ENCODE results near the gene DNAH9.

DNA sequence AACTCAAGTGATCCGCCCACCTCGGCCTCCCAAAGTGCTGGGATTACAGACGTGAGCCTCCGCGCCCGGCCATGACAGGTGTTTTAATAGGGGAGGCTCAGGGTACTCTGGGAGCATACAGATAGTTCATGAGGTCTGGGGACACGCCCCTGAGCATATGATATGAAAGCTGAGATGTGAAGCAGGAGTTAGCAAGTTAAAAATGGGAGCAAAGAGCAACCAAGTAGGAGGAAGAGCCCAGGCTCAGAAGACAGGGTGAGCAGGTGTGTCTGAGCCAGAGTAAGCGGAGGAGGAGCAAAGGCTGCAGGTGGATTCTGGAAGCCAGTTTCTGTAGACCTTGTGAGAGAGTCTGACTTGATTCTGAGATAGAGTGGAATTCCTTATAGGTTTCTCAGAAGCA, 103.6 kb downstream of the DNAH9 start:
- TF ChIP-seq, protein P1, sequence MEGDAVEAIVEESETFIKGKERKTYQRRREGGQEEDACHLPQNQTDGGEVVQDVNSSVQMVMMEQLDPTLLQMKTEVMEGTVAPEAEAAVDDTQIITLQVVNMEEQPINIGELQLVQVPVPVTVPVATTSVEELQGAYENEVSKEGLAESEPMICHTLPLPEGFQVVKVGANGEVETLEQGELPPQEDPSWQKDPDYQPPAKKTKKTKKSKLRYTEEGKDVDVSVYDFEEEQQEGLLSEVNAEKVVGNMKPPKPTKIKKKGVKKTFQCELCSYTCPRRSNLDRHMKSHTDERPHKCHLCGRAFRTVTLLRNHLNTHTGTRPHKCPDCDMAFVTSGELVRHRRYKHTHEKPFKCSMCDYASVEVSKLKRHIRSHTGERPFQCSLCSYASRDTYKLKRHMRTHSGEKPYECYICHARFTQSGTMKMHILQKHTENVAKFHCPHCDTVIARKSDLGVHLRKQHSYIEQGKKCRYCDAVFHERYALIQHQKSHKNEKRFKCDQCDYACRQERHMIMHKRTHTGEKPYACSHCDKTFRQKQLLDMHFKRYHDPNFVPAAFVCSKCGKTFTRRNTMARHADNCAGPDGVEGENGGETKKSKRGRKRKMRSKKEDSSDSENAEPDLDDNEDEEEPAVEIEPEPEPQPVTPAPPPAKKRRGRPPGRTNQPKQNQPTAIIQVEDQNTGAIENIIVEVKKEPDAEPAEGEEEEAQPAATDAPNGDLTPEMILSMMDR (IDR thresholded peaks at IDR 0.05 in 4 of 5, conservative IDR thresholded peaks at IDR 0.05 in 1 of 5), result no peak
- TF ChIP-seq POLR2A (IDR thresholded peaks at IDR 0.05), result no peak

All from gastrocnemius medialis (tissue), 4 donors.